ENCODE data around the gene BIRC5.

DNA sequence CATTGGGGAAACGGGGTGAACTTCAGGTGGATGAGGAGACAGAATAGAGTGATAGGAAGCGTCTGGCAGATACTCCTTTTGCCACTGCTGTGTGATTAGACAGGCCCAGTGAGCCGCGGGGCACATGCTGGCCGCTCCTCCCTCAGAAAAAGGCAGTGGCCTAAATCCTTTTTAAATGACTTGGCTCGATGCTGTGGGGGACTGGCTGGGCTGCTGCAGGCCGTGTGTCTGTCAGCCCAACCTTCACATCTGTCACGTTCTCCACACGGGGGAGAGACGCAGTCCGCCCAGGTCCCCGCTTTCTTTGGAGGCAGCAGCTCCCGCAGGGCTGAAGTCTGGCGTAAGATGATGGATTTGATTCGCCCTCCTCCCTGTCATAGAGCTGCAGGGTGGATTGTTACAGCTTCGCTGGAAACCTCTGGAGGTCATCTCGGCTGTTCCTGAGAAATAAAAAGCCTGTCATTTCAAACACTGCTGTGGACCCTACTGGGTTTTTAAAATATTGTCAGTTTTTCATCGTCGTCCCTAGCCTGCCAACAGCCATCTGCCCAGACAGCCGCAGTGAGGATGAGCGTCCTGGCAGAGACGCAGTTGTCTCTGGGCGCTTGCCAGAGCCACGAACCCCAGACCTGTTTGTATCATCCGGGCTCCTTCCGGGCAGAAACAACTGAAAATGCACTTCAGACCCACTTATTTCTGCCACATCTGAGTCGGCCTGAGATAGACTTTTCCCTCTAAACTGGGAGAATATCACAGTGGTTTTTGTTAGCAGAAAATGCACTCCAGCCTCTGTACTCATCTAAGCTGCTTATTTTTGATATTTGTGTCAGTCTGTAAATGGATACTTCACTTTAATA is 10.4 kb downstream of the BIRC5 start:
- no peak for TF ChIP-seq EP300 (IDR thresholded peaks at IDR 0.05)
- TF ChIP-seq, protein P1, sequence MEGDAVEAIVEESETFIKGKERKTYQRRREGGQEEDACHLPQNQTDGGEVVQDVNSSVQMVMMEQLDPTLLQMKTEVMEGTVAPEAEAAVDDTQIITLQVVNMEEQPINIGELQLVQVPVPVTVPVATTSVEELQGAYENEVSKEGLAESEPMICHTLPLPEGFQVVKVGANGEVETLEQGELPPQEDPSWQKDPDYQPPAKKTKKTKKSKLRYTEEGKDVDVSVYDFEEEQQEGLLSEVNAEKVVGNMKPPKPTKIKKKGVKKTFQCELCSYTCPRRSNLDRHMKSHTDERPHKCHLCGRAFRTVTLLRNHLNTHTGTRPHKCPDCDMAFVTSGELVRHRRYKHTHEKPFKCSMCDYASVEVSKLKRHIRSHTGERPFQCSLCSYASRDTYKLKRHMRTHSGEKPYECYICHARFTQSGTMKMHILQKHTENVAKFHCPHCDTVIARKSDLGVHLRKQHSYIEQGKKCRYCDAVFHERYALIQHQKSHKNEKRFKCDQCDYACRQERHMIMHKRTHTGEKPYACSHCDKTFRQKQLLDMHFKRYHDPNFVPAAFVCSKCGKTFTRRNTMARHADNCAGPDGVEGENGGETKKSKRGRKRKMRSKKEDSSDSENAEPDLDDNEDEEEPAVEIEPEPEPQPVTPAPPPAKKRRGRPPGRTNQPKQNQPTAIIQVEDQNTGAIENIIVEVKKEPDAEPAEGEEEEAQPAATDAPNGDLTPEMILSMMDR (IDR thresholded peaks at IDR 0.05) = no peak
- no peak for TF ChIP-seq POLR2A (IDR thresholded peaks at IDR 0.05)
